RWPE2 (cell line): Measurements from ENCODE around the gene SLC66A2.
"Not testable (repeated sequence)": the region's sequence is repeated elsewhere in the genome, so short reads cannot be mapped to it uniquely, and the experiment has no call there.

ENCODE experiments used
- ATAC-seq: fragments of 200-7000 bp; cut with Tn5 transposase; 3 replicates; pipeline ENCODE4 v1.9.1; 2021; ENCODE audit warnings: low read depth
- DNase-seq: peaks from one replicate; pipeline ENCODE4 v3.0.0-alpha.2; 2020; ENCODE audit warnings: low spot score
- H3K27ac ChIP-seq: fragments of 450-650 bp; 2 replicates; pipeline ENCODE4 v1.5.1; 2017; ENCODE audit warnings: mild to moderate bottlenecking; ENCODE audit not compliant: poor library complexity, severe bottlenecking
- H3K27me3 ChIP-seq: fragments of 250-450 bp; sonication (Bioruptor Pico); 2 replicates; pipeline ENCODE4 v1.5.1; 2021; ENCODE audit warnings: mild to moderate bottlenecking, moderate library complexity; ENCODE audit not compliant: insufficient read depth, poor library complexity, severe bottlenecking
- H3K36me3 ChIP-seq: fragments of 250-450 bp; sonication (Bioruptor Pico); 2 replicates; pipeline ENCODE4 v1.5.1; 2020; ENCODE audit warnings: low read depth, mild to moderate bottlenecking, moderate library complexity
- H3K4me1 ChIP-seq: fragments of 250-450 bp; sonication (Bioruptor Pico); 2 replicates; pipeline ENCODE4 v1.5.1; 2021; ENCODE audit warnings: mild to moderate bottlenecking, moderate library complexity; ENCODE audit not compliant: insufficient read depth, poor library complexity, severe bottlenecking
- H3K4me3 ChIP-seq: fragments of 250-450 bp; sonication (Bioruptor Pico); 2 replicates; pipeline ENCODE4 v1.5.1; 2021; ENCODE audit warnings: mild to moderate bottlenecking, moderate library complexity; ENCODE audit not compliant: severe bottlenecking
- H3K9me3 ChIP-seq: fragments of 250-450 bp; sonication (Bioruptor Pico); 2 replicates; pipeline ENCODE4 v1.5.1; 2021; ENCODE audit warnings: mild to moderate bottlenecking, moderate library complexity; ENCODE audit not compliant: severe bottlenecking
- TF ChIP-seq, protein P1 (sequence below): fragments of 450-650 bp; IDR thresholded peaks from one replicate; pipeline ENCODE4 v1.5.1; 2017; ENCODE audit warnings: mild to moderate bottlenecking, moderate library complexity; ENCODE audit not compliant: poor library complexity, severe bottlenecking

SLC66A2 gene

DNA sequence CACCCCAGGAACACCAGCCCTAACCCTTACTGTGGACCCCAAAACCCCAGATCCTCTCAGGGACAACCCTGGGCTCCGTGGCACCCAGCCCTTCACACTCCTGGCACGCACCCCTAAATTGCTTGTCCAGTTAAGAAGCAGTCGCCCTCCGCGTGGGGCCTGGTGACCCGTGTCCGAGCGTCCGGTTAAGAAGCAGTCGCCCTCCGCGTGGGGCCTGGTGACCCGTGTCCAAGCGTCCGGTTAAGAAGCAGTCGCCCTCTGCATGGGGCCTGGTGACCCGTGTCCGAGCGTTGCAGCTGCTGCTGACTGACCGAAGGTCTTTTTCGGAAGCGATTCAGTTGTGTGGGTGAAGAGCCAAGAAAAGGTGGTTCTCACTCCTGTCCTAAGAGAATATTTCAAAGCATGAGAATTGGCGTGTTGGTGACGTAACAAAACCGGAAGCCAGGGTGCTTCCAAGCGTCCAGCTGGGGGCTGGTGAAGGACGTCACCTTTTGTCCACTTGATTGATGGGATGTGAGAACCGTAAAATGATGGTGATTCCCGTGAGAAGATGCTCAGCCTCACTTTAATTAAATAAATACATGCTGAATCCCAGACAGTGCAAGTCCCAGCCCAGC lies 83.2 kb downstream of the SLC66A2 start:
- TF ChIP-seq, protein P1, sequence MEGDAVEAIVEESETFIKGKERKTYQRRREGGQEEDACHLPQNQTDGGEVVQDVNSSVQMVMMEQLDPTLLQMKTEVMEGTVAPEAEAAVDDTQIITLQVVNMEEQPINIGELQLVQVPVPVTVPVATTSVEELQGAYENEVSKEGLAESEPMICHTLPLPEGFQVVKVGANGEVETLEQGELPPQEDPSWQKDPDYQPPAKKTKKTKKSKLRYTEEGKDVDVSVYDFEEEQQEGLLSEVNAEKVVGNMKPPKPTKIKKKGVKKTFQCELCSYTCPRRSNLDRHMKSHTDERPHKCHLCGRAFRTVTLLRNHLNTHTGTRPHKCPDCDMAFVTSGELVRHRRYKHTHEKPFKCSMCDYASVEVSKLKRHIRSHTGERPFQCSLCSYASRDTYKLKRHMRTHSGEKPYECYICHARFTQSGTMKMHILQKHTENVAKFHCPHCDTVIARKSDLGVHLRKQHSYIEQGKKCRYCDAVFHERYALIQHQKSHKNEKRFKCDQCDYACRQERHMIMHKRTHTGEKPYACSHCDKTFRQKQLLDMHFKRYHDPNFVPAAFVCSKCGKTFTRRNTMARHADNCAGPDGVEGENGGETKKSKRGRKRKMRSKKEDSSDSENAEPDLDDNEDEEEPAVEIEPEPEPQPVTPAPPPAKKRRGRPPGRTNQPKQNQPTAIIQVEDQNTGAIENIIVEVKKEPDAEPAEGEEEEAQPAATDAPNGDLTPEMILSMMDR, result no peak
- Histone ChIP-seq H3K4me1 (no peaks in the 10 kb centered on the region), H3K27me3 (no peaks in the 10 kb centered on the region), H3K27ac (no peak overlapping the region), H3K9me3 (no peaks in the 10 kb centered on the region), H3K4me3 (no peak overlapping the region), H3K36me3 (no peaks in the 10 kb centered on the region)
- ATAC-seq (no peak), DNase-seq (no peak)

DNA sequence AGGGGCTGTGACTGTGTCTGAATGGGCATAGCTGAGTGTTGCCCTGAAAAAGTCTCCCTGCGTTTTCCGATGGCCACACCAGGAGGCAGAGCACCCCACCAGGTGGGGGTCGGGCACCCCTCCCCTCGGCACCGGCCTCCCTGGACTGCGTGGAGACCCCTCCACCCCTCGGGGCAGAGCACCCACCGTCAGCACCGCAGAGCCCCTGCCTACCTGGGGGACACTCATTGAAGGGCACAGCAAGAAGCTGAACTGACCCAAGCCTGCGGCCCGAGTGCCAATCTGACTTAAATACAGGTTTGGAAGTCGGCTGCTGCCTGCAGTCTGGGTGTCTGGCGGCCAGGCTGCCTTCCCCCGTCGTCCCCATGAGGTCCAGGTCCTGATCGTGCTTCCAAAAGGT lies 83.8 kb downstream of the SLC66A2 start:
- no peaks in the 10 kb centered on the region for H3K27me3 ChIP-seq
- H3K36me3 ChIP-seq, result no peaks in the 10 kb centered on the region
- DNase-seq (no peak), ATAC-seq (no peak)
- no peaks in the 10 kb centered on the region for H3K9me3 ChIP-seq
- TF ChIP-seq, protein P1, result no peak
- no peaks in the 10 kb centered on the region for H3K4me1 ChIP-seq
- H3K4me3 ChIP-seq, result no peak overlapping the region
- H3K27ac ChIP-seq, result no peak overlapping the region

GRCh38 chr18:79866889-79867574 lies 84.4 kb downstream of the SLC66A2 start:
- Histone ChIP-seq H3K36me3 (no peaks in the 10 kb centered on the region), H3K27ac (no peak overlapping the region), H3K4me3 (no peak overlapping the region), H3K4me1 (no peaks in the 10 kb centered on the region), H3K27me3 (peaks cover 4% of the 10 kb centered on the region), H3K9me3 (no peaks in the 10 kb centered on the region)
- TF ChIP-seq, protein P1, result no peak
- peak; percentile 62 for ATAC-seq
- DNase-seq, result no peak

DNA sequence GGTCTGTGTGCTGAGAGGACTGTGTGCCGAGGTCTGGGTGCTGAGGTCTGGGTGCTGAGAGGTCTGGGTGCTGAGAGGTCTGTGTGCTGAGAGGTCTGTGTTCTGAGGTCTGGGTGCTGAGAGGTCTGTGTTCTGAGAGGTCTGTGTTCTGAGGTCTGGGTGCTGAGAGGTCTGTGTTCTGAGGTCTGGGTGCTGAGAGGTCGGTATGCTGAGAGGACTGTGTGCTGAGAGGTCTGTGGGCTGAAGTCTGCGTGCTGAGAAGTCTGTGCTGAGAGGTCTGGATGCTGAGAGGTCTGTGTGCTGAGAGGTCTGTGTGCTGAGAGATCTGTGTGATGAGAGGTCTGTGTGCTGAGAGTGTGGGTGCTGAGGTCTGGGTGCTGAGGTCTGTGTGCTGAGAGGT lies 85.5 kb downstream of the SLC66A2 start:
- H3K36me3 ChIP-seq, DNase-seq, H3K4me3 ChIP-seq, H3K9me3 ChIP-seq, ATAC-seq, H3K27me3 ChIP-seq, H3K27ac ChIP-seq, H3K4me1 ChIP-seq: not testable (repeated sequence)

DNA sequence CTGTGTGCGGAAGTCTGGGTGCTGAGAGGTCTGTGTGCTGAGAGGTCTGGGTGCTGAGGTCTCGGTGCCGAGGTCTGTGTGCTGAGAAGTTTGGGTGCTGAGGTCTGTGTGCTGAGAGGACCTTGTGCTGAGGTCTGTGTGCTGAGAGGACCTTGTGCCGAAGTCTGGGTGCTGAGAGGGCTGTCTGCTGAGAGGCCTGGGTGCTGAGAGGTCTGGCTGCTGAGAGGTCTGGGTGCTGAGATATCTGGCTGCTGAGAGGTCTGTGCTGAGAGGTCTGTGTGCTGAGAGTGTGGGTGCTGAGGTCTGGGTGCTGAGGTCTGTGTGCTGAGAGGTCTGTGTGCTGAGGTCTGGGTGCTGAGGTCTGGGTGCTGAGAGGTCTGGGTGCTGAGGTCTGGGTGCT lies 86.5 kb downstream of the SLC66A2 start:
- ATAC-seq, H3K9me3 ChIP-seq, H3K27ac ChIP-seq, DNase-seq, H3K4me1 ChIP-seq, H3K36me3 ChIP-seq, H3K4me3 ChIP-seq: not testable (repeated sequence)
- peaks cover 11% of the 10 kb centered on the region for H3K27me3 ChIP-seq
